HL-60/S4 treated with retinoic acid at 250 ng/mL for 4 days and 3 days (cell line): ENCODE measurements around the gene MT1G.
"Not testable (repeated sequence)": the region's sequence is repeated elsewhere in the genome, so short reads cannot be mapped to it uniquely, and the experiment has no call there.

Experiments used
- in situ Hi-C: fragments of 300-500 bp; cut with MboI; formaldehyde crosslinking; loops from 2 replicates; pipeline ENCODE4 v1.7.0; 2022; ENCODE audit warnings: low sequenced_read_pairs

The MT1G gene

DNA sequence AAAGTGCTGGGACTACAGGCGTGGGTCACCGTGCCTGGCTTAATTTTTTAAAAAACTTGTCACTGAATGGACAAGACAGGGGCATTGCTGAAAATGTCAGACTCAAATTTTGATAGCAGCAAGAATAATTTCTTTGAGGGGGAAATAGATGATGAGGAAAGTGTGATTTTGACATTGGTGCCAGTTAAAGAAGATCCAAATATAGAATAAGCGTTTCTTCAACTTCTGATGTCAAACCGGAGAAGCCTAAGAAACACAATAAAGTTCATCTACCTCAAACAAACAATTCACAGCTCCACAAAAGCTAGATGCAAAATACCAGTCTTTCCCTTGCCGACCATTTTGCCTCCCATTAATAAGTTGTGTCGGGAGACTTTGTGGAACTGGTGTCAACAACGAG is 18.9 kb upstream of the MT1G start:
- in situ Hi-C loops, result no loop called here

DNA sequence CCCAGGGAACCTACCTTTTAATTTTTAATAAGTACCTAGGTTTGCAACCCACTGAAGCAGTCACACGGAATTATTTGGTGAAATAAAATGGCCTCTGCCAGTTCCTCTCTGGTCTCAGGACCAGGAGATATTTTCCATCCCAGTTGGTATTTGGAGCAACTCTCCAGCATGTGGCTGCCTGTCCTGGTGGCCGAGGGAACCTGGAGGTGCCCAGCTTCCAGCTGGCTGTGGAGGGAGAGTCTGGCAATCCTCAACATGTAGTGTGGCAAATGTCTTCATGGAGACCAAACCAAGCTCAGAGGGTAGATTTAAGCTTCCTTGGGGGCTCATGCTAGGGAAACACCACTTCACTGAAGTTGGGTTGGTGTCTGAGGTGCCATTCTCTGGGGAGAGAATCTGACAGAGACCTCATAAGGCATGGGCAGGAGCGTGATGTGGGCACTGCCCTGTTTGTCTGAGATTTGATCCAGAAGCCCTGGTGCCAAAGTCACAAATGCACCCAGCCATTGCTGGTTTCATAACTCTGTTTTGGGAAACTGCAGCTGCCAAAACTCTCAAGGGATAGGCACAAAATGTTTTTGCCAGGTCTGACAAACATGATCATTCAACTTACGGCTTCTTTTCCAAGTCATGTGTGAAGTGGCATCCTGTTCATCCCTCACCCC is 17.2 kb upstream of the MT1G start:
- in situ Hi-C loops, result no loop called here

DNA sequence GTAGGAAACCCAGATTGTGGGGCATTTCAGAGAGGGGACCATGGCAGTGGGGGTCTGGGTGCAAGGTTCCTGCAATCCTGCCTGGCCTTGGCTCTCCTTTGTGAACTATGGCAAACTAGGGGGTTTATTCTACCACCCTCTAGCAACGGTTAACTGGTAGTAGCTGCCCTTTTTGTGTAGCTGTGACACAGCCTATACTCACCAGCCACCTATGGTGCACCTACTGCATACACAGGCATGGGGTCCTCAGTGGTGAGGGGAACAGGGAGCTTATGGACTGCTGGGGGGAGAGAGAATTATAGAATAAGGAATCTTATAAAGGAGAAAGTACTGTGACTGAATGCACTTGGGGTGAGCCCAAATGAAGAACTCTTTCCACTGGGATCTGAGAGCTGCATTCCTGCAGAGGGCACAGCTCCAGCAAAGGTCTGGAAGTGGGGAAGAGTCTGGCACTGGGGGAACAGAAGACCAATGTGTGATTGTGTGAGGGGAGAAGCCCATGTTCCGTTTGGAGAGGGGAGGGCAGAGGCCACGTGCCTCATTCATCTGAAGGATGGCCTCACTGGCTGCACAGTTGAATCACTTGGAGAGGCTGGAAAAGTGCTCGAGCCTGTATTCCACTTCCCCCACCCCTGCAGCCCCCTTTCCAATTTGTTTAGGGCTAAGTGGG is 16.5 kb upstream of the MT1G start:
- in situ Hi-C loops, result no loop called here

DNA sequence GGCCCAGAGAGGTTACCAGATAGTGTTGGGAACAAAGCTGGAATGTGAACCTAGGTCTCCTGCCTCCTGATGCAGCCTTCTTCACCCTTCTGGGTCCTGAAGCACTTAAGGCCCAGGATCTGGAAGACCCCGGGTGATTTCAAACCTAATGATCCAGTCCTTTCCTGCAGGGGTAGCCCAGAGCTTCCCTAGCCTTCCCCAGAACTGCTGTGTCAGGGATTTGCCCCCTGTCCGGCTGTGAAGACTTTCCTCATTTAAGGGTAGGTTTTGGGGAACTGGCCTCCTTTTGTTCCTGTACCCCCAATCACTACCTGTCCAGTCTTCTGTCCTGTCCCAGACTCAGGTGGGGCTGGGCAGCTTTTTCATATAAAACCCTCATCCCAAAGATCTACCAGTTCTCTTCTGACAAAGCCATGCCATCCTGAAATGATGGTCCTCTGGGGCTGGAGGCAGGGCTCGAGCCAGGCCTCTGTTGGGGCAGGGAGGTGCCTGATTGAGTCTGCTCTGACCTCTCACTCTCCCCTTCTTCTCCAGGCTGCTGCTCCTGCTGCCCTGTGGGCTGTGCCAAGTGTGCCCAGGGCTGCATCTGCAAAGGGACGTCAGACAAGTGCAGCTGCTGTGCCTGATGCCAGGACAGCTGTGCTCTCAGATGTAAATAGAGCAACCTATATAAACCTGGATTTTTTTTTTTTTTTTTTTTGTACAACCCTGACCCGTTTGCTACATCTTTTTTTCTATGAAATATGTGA is 15.7 kb upstream of the MT1G start:
- in situ Hi-C loops, result no loop called here

DNA sequence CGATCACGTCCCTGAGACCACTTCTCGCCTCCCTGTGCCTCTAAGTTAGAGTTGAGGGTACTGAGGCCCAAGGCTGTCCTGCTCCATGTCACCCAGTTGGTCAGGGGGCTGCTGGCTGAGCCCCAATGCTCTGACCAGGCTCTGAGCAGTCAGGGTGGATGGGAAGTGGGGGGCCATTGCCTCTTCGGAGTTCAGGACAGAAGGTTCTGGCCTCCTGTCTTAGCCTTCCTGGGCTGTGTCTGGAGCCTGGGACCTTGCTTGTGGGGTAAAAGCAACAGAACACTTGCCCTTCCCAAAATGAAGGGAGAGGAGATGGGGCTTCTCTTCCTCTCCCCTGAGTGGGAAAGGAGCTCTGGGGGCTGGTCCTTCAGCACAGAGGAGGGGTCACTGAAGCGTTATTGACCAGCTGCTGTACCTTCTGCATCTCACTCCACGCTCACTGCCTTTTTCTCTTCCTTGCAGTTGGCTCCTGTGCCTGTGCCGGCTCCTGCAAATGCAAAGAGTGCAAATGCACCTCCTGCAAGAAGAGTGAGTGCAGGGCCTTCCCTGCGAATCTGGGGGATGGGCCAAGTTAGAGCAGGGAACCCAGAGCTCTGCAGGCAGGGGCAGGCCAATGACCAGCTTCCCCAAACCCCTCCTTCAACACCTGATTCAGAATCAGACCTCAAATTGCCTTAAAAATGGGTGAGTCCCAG is 15.0 kb upstream of the MT1G start:
- in situ Hi-C loops, result no loop called here

DNA sequence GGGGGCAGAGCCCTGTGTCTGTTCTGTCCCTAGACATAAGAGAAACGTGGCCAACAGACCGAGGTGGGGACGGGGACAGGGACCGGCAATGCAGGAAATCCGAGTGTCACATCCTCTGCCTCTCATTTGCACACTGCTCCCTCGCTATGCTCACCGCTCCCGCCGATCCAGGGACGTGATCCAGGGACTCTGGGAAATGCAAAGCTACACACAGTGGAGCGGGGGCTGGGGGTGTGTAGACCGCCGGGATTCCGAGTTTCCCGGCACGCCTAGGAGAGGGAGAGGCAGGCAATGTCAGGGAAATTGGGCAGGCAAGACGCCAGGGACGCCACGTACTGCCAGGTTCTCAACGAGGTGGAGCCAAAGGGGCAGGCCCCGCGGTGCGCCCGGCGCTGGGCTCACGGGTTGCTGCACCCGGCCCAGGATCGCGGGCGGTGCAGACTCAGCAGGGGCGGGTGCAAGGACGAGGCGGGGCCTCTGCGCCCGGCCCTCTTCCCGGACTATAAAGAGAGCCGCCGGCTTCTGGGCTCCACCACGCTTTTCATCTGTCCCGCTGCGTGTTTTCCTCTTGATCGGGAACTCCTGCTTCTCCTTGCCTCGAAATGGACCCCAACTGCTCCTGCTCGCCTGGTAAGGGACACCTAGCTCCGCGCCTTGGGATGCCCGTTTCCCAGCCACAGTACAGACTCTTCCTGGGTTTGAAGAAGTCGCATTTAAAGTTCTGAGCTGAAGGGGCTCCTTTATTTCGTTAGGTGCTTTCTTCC is 14.3 kb upstream of the MT1G start, which contains the start of gene MT1X:
TSS of gene MT1X (plus strand) at position 532 of the 764 bp plus-strand sequence. CDS start at position 603, 71 bp downstream.
- in situ Hi-C loops, result no loop called here

DNA sequence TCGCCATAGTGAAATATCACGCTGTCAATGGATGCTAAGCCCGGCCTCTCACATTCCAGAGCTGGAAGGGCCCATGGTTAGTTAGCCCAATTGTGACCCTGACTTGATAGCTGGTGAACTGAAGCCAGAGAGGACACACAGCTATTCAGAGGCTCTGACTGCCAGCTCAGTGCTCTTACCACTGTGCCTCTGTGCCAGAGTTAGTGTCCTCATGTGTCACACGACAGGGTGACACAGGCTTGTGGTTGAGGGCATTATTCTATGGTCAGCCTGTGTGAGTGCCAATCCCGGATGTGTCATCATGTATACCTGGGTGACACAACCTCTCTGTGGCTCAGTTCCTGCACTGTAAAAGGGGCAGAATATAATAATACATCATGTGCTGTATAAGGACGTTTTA is 12.0 kb upstream of the MT1G start:
- in situ Hi-C loops, result no loop called here

DNA sequence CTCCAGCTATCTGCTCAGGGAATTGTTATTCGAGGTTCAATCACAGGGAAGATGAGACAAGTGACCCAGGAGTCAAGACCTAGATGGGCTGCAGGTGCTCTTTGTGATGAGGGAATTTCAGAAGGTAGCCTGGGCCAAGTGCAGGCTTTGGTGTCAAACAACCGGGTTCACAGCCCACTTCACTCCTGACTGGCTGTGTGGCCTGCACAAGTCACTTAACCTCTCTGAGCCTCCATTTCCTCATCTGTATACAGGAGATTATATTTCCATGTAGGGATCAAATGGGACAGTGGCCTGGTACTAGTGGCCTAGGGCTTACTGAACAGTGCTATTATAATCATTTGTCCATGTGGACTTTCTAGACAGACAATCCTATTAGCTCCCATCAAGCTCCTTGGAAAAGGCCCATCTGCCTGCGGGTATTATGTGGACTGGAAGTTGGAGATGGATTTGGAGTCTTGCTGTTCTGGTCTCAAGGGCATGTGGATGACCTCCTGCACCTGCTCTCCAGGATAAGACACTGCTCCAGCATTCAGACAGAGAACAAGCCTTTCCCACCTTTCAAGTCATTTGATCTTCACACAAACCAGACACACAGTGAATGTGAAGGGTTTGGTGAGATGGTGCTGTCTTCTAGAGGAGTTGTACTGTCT is 11.3 kb upstream of the MT1G start:
- in situ Hi-C loops, result no loop called here

DNA sequence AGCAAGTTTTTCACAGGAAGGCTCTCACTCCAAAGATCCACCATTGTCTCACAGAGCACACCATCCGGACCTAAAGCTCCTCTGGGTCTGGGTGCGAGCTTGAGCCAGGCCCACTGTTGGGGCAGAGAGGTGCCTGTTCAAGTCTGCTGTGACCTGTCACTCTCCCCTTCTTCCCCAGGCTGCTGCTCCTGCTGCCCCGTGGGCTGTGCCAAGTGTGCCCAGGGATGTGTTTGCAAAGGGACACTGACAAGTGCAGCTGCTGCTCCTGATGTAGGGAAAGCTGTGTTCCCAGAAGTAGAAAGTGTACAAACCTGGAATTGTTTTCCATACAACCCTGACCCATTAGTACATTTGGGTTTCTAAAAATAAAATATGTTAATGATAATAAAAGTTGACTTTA is 9.6 kb upstream of the MT1G start:
- in situ Hi-C loops, result no loop called here

DNA sequence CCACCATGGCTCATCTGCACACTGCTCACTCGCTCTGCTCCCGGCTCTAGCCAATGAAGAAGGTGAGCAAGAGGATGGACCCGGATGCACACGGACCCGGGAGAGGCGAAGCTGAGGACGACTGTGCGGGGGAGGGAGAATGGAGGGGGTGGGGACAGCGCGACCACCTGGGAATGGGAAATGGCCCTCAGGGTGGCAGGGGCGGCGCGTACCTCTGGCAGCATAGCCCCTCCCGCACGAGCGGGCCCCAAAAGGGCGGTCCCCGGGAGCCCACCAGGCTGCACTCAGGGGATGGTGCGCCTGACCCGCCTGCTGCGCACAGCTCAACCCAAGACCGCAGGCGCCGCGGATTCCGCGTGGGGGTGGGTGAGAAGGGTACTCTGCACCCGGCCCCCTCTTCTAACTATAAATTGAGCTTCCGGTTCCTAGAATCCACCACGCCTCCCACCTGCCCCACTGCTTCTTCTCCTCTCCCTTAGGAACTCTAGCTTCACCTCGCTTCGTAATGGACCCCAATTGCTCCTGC is 7.9 kb upstream of the MT1G start:
- in situ Hi-C loops, result no loop called here

DNA sequence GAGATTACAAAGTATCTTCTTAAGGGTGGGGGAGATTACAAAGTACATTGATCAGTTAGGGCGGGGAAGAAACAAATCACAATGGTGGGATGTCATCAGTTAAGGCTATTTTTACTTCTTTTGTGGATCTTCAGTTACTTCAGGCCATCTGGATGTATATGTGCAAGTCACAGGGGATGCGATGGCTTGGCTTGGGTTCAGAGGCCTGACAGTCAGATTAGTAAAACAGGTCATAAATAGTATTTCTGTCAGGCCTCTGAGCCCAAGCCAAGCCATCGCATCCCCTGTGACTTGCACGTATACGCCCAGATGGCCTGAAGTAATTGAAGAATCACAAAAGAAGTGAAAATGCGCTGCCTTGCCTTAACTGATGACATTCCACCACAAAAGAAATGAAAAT is 6.7 kb upstream of the MT1G start:
- in situ Hi-C loops, result not testable (repeated sequence)

DNA sequence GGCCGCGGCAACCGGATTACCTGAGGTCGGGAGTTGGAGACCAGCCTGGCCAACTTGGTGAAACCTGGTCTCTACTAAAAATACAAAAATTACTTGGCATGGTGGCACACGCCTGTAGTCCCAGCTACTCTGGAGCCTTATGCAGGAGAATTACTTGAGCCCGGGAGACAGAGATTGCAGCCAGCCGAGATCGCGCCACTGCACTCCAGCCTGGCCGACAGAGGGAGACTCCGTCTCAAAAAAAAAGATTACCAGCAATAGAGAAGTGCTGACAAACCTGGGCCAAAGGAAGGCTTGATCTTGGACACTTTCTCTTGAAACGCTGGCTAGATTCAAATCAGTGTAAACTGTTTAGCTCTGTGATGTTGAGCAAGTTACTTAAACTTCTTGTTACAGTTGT is 6.1 kb upstream of the MT1G start:
- in situ Hi-C loops, result no loop called here

DNA sequence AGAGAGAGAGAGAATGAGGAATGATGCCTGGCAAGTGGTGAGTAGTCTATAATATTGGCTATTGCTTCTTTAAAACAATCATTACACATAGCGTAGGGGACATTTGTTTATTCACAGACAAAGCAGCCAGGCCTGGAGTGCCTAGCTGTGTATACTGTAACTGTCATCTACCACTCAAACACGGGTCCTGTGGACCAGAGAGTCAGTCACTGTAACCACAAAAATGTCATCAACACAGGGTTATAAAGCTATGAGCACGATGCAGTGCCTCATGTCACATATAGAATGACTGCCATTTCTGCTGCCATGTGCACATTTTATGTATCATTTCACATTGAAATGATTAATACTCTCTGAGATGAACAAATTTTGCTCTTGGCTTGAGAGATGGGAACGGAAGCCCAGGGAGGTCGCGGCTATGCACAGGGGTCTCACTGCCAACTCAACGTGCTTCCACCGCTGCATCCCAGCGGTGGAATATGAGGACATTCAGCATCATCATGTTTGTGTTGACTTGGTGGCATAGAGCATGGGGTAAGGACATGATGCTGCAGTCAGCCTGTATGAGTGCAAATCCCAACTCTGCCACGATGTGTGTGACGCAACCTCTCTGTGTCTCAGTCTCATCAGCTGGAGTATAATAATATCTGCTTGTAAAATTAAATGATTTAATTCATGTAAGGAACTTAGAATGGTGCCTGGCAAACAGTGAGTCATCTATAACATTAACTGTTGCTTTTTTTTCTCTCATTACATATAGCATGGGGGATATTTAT is 5.1 kb upstream of the MT1G start:
- in situ Hi-C loops, result no loop called here

DNA sequence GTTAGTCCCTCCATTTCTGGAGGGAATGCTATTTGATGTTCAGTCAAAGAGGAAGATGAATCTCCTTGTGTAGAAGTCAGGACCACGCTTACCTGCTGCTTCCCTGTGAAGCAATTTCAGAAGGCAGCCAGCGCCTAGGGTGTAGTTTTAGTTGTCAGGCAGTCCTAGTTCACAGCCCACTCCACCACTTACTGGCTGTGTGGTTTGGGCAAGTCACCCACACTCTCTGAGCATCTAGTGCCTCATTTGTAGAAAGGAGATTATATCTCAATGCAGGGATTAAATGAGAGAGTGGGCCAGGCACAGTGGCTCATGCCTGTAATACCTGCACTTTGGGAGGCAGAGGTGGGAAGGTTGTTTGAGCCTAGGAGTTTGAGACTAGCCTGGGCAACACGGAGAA is 4.3 kb upstream of the MT1G start:
- in situ Hi-C loops, result not testable (repeated sequence)

DNA sequence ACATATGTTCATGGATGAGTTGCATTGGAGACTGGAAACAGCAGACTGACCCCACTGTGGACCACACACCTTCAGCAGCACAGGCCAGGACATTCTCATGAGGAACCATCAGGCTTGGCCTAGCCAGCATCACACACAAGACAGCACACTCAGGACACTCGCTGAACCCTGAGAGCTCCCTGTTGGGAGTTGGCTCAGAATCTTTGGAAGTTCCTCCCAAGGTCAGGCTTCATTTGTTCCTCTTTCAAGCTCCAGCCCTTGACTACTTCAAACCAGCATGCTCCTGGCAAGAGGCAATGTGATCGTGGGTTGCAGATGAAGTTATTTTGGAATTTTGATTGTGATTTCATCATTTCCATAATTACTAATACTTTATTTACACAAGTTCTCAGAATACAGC is 3.8 kb upstream of the MT1G start:
- in situ Hi-C loops, result not testable (repeated sequence)

DNA sequence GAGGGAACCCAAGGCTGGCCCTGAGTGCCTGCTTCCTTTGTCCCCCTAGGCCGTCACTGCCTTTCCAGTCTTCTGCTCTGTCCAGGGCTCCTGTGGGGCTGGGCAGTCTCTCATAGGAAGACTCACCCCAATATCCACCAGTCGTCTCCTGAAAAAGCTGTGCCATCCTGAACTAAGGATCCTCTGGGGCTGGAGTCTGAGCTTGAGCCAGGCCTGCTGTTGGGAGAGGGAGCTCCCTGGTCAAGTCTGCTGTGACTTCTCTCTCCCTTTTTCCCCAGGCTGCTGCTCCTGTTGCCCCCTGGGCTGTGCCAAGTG is 2.7 kb upstream of the MT1G start:
- in situ Hi-C loops, result no loop called here

DNA sequence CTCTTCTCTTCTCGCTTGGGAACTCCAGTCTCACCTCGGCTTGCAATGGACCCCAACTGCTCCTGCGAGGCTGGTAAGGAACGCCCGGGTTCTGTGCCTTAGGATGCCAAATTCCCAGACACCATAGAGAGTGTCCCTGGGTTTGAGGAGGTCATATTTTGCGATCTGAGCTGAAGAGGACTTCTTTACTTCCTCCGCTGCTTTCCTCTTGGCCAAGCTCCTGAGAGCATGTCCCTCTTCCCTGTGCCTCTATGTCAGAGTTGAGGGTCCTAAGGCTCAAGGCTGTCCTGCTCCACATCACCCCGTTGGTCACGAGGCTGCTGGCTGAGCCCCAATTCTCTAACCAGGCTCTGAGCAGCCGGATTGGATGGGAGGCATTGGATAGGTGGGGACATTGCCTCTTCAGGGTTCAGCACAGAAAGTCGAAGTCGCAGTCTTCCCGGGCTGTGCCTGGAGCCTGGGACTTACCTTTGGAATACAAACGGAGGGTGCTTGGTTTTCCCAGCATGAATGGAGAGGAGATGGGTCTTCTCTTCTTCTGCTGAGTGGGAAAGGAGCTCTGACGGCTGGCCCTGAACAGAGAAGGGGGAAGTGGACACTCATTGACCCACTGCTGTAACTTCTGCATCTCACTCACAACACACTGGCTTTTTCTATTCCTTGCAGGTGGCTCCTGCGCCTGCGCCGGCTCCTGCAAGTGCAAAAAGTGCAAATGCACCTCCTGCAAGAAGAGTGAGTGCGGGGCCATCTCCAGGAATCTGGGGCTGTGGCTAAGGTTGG is 2.2 kb upstream of the MT1G start:
- in situ Hi-C loops, result no loop called here

DNA sequence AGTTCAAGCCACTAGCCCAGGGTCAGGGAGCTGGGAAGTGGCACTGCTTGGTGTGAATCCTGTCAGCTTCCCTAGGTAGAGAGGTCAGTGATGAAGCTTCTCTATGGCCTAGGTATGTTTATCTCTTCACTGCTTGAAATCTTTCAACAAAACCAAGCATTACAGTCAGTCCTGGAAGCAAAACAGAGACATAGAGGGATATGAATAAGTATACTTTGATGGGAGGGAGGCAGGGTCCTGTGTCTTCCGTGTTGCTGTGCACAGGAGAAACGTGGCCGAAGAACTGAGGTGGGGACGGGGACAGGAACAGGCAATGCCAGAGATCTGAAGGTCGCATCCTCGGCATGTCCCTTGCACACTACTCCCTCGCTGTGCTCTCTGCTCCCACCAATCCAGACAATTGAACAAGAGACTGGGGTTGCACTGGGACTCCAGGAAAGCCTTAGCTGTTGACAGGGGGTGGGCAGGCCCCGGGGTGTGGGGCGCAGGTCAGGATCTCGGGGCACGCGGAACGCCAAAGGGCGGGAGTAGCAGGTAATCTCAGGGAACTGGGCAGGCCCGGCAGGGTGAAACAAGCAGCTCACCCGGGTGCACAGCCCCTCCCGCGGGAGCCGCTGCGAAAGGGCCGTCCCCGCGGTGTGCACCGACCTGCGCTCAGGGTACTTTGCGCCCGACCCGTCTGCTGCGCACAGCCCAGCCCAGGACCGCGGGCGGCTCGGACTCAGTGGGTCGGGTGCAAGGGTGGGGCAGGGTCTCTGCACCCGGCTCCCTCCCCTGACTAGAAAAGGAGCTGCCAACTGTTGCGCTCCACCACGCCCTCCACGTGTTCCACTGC is 1.4 kb upstream of the MT1G start, which contains the start of gene MT1H:
TSS of gene MT1H (plus strand) at position 810 of the 835 bp plus-strand sequence. CDS start 71 bp downstream, outside the sequence.
- in situ Hi-C loops, result no loop called here
